ENCODE results near the gene ADPRM.

DNA sequence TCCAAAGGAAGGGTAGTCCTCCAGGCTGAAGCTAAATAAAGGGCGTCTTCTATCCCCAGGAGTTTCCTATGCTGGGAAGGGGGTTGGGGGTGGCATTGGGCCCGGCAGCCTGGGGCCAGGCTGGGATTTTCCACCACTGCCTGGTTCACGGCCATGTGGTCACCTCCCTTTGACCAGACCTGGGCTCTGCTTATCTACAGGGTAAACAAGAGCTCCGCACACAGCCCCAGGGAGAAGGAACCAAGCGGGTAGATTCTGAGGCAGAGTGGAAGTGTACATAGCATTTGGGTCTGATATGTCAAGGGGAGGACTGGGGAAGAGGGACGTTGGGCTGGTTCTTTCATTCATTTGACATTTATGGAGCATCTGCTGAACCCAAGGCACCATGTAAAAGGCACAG is 59.7 kb downstream of the ADPRM start:
- TF ChIP-seq, protein P1, sequence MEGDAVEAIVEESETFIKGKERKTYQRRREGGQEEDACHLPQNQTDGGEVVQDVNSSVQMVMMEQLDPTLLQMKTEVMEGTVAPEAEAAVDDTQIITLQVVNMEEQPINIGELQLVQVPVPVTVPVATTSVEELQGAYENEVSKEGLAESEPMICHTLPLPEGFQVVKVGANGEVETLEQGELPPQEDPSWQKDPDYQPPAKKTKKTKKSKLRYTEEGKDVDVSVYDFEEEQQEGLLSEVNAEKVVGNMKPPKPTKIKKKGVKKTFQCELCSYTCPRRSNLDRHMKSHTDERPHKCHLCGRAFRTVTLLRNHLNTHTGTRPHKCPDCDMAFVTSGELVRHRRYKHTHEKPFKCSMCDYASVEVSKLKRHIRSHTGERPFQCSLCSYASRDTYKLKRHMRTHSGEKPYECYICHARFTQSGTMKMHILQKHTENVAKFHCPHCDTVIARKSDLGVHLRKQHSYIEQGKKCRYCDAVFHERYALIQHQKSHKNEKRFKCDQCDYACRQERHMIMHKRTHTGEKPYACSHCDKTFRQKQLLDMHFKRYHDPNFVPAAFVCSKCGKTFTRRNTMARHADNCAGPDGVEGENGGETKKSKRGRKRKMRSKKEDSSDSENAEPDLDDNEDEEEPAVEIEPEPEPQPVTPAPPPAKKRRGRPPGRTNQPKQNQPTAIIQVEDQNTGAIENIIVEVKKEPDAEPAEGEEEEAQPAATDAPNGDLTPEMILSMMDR (IDR thresholded peaks at IDR 0.05; ENCODE audit: low read depth, low read length, missing input control) = no peak
- TF ChIP-seq, protein P2, sequence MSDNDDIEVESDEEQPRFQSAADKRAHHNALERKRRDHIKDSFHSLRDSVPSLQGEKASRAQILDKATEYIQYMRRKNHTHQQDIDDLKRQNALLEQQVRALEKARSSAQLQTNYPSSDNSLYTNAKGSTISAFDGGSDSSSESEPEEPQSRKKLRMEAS (IDR thresholded peaks at IDR 0.05) = peak; percentile 87
- peak; percentile 42 to 63 for TF ChIP-seq RAD21 (IDR thresholded peaks at IDR 0.05)
- no peak for TF ChIP-seq ATF3 (IDR thresholded peaks at IDR 0.05)
- TF ChIP-seq GABPA (IDR thresholded peaks at IDR 0.05 in 1 of 2, conservative IDR thresholded peaks at IDR 0.05 in 1 of 2) = peak in 1 of 2 donors; percentile 27
- TF ChIP-seq YY1 (IDR thresholded peaks at IDR 0.05) = peak; percentile 59
- TF ChIP-seq, protein P3, sequence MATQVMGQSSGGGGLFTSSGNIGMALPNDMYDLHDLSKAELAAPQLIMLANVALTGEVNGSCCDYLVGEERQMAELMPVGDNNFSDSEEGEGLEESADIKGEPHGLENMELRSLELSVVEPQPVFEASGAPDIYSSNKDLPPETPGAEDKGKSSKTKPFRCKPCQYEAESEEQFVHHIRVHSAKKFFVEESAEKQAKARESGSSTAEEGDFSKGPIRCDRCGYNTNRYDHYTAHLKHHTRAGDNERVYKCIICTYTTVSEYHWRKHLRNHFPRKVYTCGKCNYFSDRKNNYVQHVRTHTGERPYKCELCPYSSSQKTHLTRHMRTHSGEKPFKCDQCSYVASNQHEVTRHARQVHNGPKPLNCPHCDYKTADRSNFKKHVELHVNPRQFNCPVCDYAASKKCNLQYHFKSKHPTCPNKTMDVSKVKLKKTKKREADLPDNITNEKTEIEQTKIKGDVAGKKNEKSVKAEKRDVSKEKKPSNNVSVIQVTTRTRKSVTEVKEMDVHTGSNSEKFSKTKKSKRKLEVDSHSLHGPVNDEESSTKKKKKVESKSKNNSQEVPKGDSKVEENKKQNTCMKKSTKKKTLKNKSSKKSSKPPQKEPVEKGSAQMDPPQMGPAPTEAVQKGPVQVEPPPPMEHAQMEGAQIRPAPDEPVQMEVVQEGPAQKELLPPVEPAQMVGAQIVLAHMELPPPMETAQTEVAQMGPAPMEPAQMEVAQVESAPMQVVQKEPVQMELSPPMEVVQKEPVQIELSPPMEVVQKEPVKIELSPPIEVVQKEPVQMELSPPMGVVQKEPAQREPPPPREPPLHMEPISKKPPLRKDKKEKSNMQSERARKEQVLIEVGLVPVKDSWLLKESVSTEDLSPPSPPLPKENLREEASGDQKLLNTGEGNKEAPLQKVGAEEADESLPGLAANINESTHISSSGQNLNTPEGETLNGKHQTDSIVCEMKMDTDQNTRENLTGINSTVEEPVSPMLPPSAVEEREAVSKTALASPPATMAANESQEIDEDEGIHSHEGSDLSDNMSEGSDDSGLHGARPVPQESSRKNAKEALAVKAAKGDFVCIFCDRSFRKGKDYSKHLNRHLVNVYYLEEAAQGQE (IDR thresholded peaks at IDR 0.05) = peak; percentile 54
- peak in 1 of 2 donors; percentile 78 for TF ChIP-seq JUND (IDR thresholded peaks at IDR 0.05)
- no peak for TF ChIP-seq TAF1 (conservative IDR thresholded peaks at IDR 0.05)
- peak; percentile 87 for TF ChIP-seq SP1 (IDR thresholded peaks at IDR 0.05)
- TF ChIP-seq FOXA1 (IDR thresholded peaks at IDR 0.05) = peak; percentile 96
- peak; percentile 54 to 82 for TF ChIP-seq HNF4A (conservative IDR thresholded peaks at IDR 0.05)
- TF ChIP-seq HNF4G (IDR thresholded peaks at IDR 0.05) = peak; percentile 27
- TF ChIP-seq RXRA (IDR thresholded peaks at IDR 0.05) = peak; percentile 97 to 99

All from liver (tissue), 3 donors.